Mesenchymal stem cell (in vitro differentiated cells and primary cell): ENCODE measurements around the gene SAMMSON.

Experiments
- DNase-seq: peaks from one replicate; pipeline ENCODE4 v3.0.0-alpha.2; 2013
- H2AFZ ChIP-seq: one replicate; pipeline ENCODE4 v1.6.1; 2013; ENCODE audit warnings: low read depth, mild to moderate bottlenecking, control low read depth, inconsistent platforms, low read length, moderate library complexity
- H2AK5ac ChIP-seq: 2 replicates; pipeline ENCODE4 v1.6.1; 2013; ENCODE audit warnings: low read length, moderate library complexity, mild to moderate bottlenecking, inconsistent platforms; ENCODE audit not compliant: severe bottlenecking
- H2BK120ac ChIP-seq: one replicate; pipeline ENCODE4 v1.6.1; 2013; ENCODE audit warnings: low read depth, mild to moderate bottlenecking, inconsistent platforms, low read length, moderate library complexity
- H2BK12ac ChIP-seq, 2 experiments: one replicate each; pipeline ENCODE4 v1.6.1; 2013; ENCODE audit warnings: inconsistent platforms in 2 of 2, low read length in 2 of 2, mild to moderate bottlenecking in 2 of 2, moderate library complexity in 2 of 2, control low read depth in 1 of 2
- H2BK15ac ChIP-seq: one replicate; pipeline ENCODE4 v1.6.1; 2013; ENCODE audit warnings: mild to moderate bottlenecking, low read depth, inconsistent platforms; ENCODE audit not compliant: poor library complexity, severe bottlenecking
- H2BK5ac ChIP-seq: 2 replicates; pipeline ENCODE4 v1.6.1; 2013; ENCODE audit warnings: low read depth, mild to moderate bottlenecking, low read length, control low read depth, inconsistent platforms; ENCODE audit not compliant: poor library complexity, severe bottlenecking
- H3K14ac ChIP-seq, 2 experiments: one replicate each; pipeline ENCODE4 v1.6.1; 2013; ENCODE audit warnings: inconsistent platforms in 2 of 2, low read length in 2 of 2, control low read depth in 1 of 2, mild to moderate bottlenecking in 1 of 2, moderate library complexity in 1 of 2
- H3K18ac ChIP-seq, 2 experiments: one replicate each; pipeline ENCODE4 v1.6.1; 2013; ENCODE audit warnings: inconsistent platforms in 2 of 2, low read length in 2 of 2, control low read depth in 1 of 2, low read depth in 1 of 2, mild to moderate bottlenecking in 1 of 2
- H3K23ac ChIP-seq, 2 experiments: one replicate each; pipeline ENCODE4 v1.6.1; 2013; ENCODE audit warnings: inconsistent platforms in 2 of 2, low read length in 2 of 2, mild to moderate bottlenecking in 2 of 2, moderate library complexity in 2 of 2, control low read depth in 1 of 2
- H3K27ac ChIP-seq: 2 replicates; pipeline ENCODE4 v1.5.1; 2013; ENCODE audit warnings: mild to moderate bottlenecking, moderate library complexity, low read length, control low read depth, inconsistent platforms; ENCODE audit not compliant: poor library complexity, severe bottlenecking
- H3K27me3 ChIP-seq, 2 experiments: 2 replicates each; pipeline versions ENCODE4 v1.6.1 to v1.7.0; 2013; ENCODE audit warnings: low read length in 2 of 2, mild to moderate bottlenecking in 2 of 2, moderate library complexity in 2 of 2, control low read depth in 1 of 2, inconsistent platforms in 1 of 2; ENCODE audit not compliant: control insufficient read depth in 1 of 2, insufficient read depth in 1 of 2
- H3K36me3 ChIP-seq, 2 experiments: 2 replicates each; pipeline versions ENCODE4 v1.6.1 to v1.7.0; 2013; ENCODE audit warnings: low read length in 2 of 2, control low read depth in 1 of 2, inconsistent platforms in 1 of 2, low read depth in 1 of 2, mild to moderate bottlenecking in 1 of 2; ENCODE audit not compliant: insufficient read depth in 2 of 2, control insufficient read depth in 1 of 2
- H3K4ac ChIP-seq, 2 experiments: one replicate each; pipeline ENCODE4 v1.6.1; 2013; ENCODE audit warnings: inconsistent platforms in 2 of 2, low read length in 2 of 2, mild to moderate bottlenecking in 2 of 2, moderate library complexity in 2 of 2, control low read depth in 1 of 2, low read depth in 1 of 2
- H3K4me1 ChIP-seq: 2 replicates; pipeline ENCODE4 v1.6.1; 2013; ENCODE audit warnings: low read depth, low read length, control low read depth; ENCODE audit not compliant: control insufficient read depth, insufficient read depth
- H3K4me2 ChIP-seq: 2 replicates; pipeline ENCODE4 v1.6.1; 2013; ENCODE audit warnings: low read length, mild to moderate bottlenecking, inconsistent platforms; ENCODE audit not compliant: poor library complexity, severe bottlenecking
- H3K4me3 ChIP-seq, 2 experiments: 2 replicates each; pipeline versions ENCODE4 v1.5.1 to v1.7.0; 2013; ENCODE audit warnings: low read length in 2 of 2, mild to moderate bottlenecking in 2 of 2, control low read depth in 1 of 2, low read depth in 1 of 2; ENCODE audit not compliant: insufficient read depth in 1 of 2
- H3K79me1 ChIP-seq: replicated peaks from 2 replicates; pipeline ENCODE4 v1.6.1; 2013; ENCODE audit warnings: mild to moderate bottlenecking, control low read depth, low read length, inconsistent platforms; ENCODE audit not compliant: poor library complexity, severe bottlenecking
- H3K9ac ChIP-seq: 2 replicates; pipeline ENCODE4 v1.7.0; 2013; ENCODE audit warnings: mild to moderate bottlenecking, low read length, moderate library complexity
- H3K9me3 ChIP-seq: 2 replicates; pipeline ENCODE4 v1.7.0; 2013; ENCODE audit warnings: mild to moderate bottlenecking, low read length; ENCODE audit not compliant: control insufficient read depth
- H4K8ac ChIP-seq: one replicate; pipeline ENCODE4 v1.6.1; 2013; ENCODE audit warnings: inconsistent platforms, mild to moderate bottlenecking, low read length, moderate library complexity
- H4K91ac ChIP-seq: one replicate; pipeline ENCODE4 v1.6.1; 2013; ENCODE audit warnings: mild to moderate bottlenecking, low read length, inconsistent platforms
- WGBS: methylation state at CpG from one replicate; pipeline ENCODE4 v1.1.7; 2013; ENCODE audit warnings: mixed read lengths; 5-methylcytosine and 5-hydroxymethylcytosine counted together

Gene SAMMSON

GRCh38 chr3:70049761-70050160 lies 50.2 kb downstream of the SAMMSON start:
- WGBS = 78% methylated on average over 1 of the region's 3 CpGs
- Histone ChIP-seq H3K36me3 (no peaks in the 10 kb centered on the region), H3K4me1 (peaks cover 1% of the 10 kb centered on the region)

DNA sequence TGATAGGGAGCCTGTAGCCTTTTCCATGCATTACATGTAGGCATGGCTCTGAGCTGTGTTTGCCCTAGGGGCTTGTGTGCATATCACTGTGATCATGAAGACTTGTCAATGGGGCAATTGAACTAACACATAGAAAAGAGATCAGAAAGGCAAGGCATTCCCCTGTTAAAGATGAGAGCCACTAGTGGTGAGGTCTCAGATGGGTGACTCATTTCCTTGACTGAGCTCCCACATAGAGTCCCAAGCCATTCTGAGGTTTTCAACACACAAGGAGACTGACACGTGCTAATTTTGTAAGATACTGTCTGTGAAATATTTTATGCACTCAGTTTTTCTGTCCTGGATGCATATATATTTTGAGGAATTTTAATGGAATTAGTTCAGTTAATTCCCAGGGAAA lies 53.8 kb downstream of the SAMMSON start:
- Histone ChIP-seq H3K23ac (no peak overlapping the region), H3K36me3 (no peaks in the 10 kb centered on the region), H2BK120ac (no peak overlapping the region), H2AFZ (no peak overlapping the region), H4K8ac (no peak overlapping the region), H2BK15ac (no peak overlapping the region), H3K79me1 (no peaks in the 10 kb centered on the region), H3K9me3 (no peaks in the 10 kb centered on the region), H3K18ac (no peak overlapping the region), H2BK5ac (no peak overlapping the region), H3K14ac (no peak overlapping the region), H3K4me3 (no peak overlapping the region), H4K91ac (no peak overlapping the region), H3K4me2 (no peak overlapping the region), H3K4ac (no peak overlapping the region), H3K9ac (no peak overlapping the region), H2BK12ac (no peak overlapping the region), H3K4me1 (peaks cover 1% of the 10 kb centered on the region), H3K27me3 (peaks cover 0 to 3% of the 10 kb centered on the region in 2 experiments), H2AK5ac (no peak overlapping the region), H3K27ac (no peak overlapping the region)
- WGBS = no CpG with 5 or more reads among the region's 1 CpG
- peak; percentile 37 for DNase-seq

More at GRCh38 chr3:70049761-70050160, 50.2 kb downstream of the SAMMSON start:
- Histone ChIP-seq H3K23ac (no peak overlapping the region), H3K4me2 (no peak overlapping the region), H3K18ac (no peak overlapping the region), H2BK5ac (no peak overlapping the region), H3K4ac (no peak overlapping the region), H2BK15ac (no peak overlapping the region), H4K8ac (no peak overlapping the region), H3K4me3 (no peak overlapping the region), H3K9ac (no peak overlapping the region), H2BK12ac (no peak overlapping the region), H2BK120ac (no peak overlapping the region), H3K27ac (no peak overlapping the region), H3K27me3 (no peaks in the 10 kb centered on the region), H4K91ac (no peak overlapping the region), H2AK5ac (no peak overlapping the region), H3K9me3 (no peaks in the 10 kb centered on the region), H3K14ac (no peak overlapping the region), H2AFZ (no peak overlapping the region), H3K79me1 (no peaks in the 10 kb centered on the region)
- peak; percentile 52 for DNase-seq

DNA sequence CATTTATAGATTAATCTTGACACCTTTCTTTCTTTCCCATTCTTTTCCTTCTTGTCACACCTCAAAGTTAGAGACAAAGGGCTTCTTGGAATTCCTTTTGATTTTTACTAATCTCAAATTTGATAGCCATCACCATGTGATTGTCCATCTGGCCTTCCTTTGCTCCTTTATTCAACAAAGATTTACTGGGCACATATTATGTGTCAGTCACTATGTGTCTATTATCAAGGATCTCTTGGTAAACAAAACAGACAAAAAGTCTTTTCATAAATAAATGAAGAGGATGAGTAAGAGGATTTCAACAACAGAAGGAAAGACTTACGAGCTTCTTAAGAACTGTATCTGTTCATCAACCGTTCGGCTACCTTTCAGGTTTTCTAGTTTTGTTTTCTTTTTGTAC lies 56.5 kb downstream of the SAMMSON start:
- no peaks in the 10 kb centered on the region for H3K36me3 ChIP-seq
- no peak overlapping the region for H4K91ac ChIP-seq
- WGBS = no CpG with 5 or more reads among the region's 3 CpGs
- no peak overlapping the region for H3K4me2 ChIP-seq
- H3K79me1 ChIP-seq = no peaks in the 10 kb centered on the region
- no peak overlapping the region for H3K4me3 ChIP-seq
- H4K8ac ChIP-seq = no peak overlapping the region
- H3K27me3 ChIP-seq = peaks cover 0 to 10% of the 10 kb centered on the region in 2 experiments
- no peak overlapping the region for H3K9ac ChIP-seq
- no peak overlapping the region for H3K27ac ChIP-seq
- no peak overlapping the region for H2BK15ac ChIP-seq
- H2BK5ac ChIP-seq = no peak overlapping the region
- no peak overlapping the region for H3K14ac ChIP-seq
- H2BK12ac ChIP-seq = no peak overlapping the region
- no peak overlapping the region for H2AK5ac ChIP-seq
- H3K4ac ChIP-seq = no peak overlapping the region
- no peak overlapping the region for H2AFZ ChIP-seq
- no peaks in the 10 kb centered on the region for H3K4me1 ChIP-seq
- DNase-seq = no peak
- no peak overlapping the region for H3K18ac ChIP-seq
- H3K9me3 ChIP-seq = no peaks in the 10 kb centered on the region
- no peak overlapping the region for H3K23ac ChIP-seq
- no peak overlapping the region for H2BK120ac ChIP-seq

DNA sequence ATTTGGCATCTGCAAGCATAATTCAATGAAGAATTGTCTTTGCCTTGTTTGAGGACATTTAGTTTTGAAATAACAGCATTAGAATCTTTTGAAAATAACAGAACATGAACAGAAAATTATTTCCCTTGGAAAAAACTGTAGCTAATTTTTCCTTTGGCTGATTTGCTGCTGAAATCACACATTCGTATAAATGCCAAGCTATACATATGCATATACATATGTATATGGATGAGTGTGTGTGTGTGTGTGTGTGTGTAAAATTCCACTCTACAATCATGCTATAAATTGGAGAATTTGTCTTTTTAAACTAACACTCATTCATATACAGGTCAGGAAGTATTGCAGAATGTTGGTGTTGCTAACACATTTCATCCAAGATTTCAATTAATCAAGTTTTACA lies 57.9 kb downstream of the SAMMSON start:
- Histone ChIP-seq H2BK15ac (no peak overlapping the region), H3K4me2 (no peak overlapping the region), H3K14ac (no peak overlapping the region), H2BK5ac (no peak overlapping the region), H3K4me3 (no peak overlapping the region), H2AFZ (no peak overlapping the region), H3K27me3 (peaks cover 0 to 16% of the 10 kb centered on the region in 2 experiments), H3K9ac (no peak overlapping the region), H3K27ac (no peak overlapping the region), H3K79me1 (no peaks in the 10 kb centered on the region), H2AK5ac (no peak overlapping the region), H3K9me3 (no peaks in the 10 kb centered on the region), H4K8ac (no peak overlapping the region), H2BK12ac (no peak overlapping the region), H3K23ac (no peak overlapping the region), H3K18ac (no peak overlapping the region), H3K36me3 (no peaks in the 10 kb centered on the region), H2BK120ac (no peak overlapping the region), H3K4ac (no peak overlapping the region), H4K91ac (no peak overlapping the region), H3K4me1 (no peaks in the 10 kb centered on the region)
- WGBS = no CpG with 5 or more reads among the region's 1 CpG
- no peak for DNase-seq
